Left hindlimb (tissue), 1 donor: ENCODE measurements around the gene ST14.
"Not testable (repeated sequence)": the region's sequence is repeated elsewhere in the genome, so short reads cannot be mapped to it uniquely, and the experiment has no call there.

ENCODE experiments used
- DNase-seq: peaks from one replicate; pipeline ENCODE4 v3.0.0-alpha.2; 2018

Gene ST14

DNA sequence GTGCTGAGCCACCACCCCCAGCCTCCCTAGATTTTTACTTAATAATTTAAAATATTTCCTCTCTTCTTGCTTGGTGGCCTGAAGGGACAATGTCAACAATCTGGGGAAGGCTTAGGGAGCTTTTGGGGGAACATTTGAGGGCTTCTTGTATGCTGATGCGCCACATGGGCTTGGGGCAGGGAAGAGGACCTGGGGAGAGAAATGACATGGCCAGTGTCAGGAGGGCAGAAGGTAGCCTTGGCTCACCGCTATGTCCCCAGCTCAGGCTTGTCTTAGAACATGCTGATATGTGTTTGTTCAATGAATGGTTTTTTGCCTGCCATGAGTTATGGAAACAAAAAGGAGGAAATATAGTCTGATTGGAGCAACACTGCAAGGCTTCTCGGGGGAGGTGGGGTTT lies 51.6 kb downstream of the ST14 start:
- DNase-seq = no peak

DNA sequence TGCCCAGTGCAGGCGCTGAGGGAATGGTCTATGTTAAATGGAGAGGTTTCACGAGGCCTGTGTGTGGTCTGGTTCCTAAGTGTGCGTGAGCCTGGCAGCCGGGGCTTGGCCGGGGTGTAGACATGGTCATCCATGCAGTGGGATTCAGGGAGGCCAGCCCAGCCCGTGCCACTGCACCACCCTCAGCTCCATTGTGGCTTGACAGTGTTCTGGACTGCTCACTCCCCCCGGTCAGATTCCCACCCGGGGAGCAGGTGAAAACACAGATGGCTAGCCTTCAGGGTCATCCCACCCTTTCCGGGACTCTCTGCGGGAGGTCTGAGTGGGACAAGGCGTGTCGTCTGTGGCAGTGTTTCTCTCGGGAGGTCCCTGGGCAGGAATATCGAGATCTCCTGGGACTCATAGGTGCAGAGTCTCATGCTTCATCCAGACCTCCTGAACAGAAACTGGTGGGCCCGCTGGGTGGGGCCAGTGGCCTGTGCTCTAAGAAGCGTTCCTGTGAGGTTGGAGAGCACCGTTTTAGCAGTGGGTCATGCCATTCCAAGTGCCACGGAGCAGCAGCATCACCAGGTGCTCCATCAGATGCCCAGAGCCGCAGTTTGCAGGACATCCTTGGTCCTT lies 52.3 kb downstream of the ST14 start:
- no peak for DNase-seq

DNA sequence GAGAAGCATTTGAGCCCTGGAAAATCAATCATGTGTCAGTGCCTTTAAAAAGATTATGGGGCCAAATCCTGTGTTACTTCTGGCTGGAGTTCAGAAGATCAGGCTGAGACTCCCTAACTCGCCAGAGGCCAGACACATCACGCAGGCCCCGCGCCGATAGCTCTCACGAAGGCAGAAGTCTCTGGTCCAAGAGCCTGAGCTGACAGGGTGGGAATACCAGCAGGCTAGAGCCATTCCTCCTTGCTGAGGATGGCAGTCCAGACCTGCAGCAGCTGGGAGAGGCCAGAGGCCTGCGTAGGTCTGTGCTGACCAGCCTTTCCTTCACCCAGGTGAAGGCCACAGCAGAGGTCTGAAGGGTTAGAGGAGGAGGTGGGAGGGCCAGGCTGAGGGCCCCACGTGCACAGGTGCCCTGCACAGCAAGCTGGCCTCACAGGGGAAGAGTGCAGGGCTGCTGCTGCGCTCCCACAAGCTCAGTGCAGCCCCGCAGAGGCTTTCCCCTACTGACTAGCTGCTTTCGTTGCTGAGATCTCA lies 52.9 kb downstream of the ST14 start:
- DNase-seq = no peak

DNA sequence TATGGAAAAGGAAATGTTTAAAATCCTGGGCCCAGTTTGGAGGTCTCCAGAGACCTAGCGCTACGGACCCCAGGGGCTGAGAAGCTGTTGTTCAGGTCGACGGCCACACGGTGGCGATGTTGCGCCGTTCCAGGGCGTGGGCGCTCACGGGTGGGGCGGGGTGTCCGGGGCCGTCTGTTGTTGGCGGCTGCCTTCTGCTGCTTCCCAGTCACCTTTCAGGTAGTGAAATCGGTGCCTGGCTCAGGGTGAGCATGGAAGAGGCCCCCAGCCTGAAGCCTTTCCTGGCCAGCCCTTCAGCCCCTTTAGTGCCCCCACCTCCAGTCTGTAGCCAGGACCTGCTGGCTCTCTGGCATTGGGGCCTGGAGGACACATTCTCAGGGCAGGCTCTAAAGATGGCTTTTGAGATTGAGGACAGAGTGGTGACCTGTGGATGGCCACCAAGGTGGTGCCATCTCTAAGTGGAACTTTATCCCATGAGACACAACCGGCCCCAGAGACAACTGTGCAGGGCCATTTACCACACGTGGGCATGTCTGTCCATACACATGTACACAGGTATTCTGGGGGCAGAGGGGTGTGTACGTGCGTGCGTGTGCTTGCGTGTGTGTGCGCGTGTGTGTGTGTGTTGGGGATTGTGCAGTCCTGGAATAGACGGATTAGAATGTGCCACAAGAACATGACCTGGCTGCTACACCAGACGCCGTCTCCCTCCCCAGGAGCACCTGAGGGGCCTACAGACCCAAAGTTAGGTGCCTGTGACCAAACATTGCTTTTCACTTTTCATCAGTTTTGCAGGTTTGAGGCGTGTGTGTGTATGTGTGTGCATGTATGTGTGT lies 53.8 kb downstream of the ST14 start:
- peak; percentile 70 for DNase-seq

DNA sequence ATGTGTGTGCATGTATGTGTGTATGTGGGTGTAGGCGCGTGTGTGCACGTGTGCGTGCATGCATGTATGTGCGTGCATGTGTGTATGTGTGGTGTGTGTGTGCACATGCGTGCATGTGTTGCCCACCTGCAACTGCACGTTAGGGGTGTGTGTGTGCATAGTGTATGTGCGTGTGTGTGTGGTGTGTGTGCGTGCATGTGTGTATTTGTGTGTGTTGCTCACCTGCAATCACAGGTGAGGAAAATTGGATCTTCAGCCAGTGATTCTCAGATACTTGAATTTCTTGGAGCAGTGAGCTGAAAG lies 54.3 kb downstream of the ST14 start:
- no peak for DNase-seq

DNA sequence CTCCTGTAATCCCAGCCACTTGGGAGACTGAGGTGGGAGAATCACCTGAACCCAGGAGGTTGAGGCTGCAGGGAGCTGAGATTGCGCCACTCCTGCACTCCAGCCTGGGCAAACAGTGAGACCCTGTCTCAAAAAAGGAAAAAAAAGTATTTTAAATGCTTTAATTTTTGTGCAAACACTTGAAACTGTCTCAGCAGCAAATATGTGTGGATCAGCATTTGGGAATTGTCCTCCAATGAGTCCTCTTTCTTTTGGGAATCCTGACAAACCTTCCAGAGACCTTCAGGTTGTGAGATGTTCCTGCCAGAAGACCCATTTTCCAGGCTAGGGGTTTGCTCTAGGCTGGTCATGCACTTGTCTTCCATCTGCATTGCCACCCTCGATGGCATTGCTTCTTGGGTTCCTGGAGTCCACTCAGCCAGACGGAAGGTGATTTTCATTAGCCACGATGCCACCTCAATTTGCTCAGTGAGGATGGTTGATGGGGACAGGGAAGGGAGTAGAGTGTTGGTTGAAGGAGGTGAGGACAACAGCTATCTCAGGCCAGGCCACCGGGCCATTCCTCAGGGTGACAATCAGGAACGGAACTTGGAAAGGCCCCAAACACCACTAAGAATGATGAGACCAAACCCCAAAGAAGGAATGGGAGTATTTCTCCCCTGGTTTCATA lies 55.4 kb downstream of the ST14 start:
- no peak for DNase-seq

DNA sequence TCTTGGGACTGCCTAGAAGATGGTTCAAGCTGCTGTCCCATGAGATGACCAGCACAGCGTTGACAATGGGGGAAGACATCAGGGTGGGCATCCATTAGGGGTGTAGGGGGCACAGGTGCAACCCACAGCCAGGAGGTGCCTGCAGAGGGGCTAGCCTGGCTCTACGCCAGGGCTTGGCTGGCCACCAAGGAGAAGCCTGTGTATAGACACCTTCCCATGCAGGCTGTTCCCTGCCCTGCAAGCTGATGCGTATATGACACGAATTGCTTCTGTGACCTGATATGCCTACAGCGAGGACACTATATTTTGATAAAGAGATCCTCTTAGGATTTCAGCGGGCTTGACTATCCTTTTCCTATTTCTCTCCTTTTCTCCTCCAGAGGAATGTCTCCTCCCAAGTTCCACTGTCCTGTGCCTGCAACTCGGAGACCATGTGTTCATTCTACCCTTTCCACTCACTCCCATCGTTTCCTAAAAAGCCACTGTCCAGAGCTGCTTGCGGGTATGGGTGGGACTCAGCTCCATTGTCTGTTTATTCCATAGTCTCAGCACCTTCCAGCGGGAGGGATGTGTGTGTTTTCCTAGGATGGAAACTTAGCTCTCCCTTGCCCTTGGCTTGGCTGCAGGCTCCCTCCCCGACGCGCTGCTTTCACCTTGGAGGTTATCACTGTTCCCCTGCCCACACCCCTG lies 56.1 kb downstream of the ST14 start:
- DNase-seq = no peak

DNA sequence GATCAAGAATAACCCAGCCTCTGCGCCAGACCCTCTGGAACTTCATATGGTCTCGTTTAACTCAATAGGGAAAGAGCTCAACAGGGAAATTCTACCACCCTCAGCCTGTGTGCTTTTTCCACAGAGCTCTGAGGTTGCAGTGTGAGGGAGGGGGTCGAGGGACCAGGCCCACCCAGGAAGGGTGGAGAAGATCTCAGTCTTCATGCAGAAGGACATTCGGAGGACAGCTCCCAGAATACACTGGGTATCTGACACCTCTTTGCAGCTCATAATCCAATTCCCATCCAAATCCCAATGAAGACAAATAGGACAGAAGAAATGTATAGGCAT lies 56.6 kb downstream of the ST14 start:
- DNase-seq = no peak

DNA sequence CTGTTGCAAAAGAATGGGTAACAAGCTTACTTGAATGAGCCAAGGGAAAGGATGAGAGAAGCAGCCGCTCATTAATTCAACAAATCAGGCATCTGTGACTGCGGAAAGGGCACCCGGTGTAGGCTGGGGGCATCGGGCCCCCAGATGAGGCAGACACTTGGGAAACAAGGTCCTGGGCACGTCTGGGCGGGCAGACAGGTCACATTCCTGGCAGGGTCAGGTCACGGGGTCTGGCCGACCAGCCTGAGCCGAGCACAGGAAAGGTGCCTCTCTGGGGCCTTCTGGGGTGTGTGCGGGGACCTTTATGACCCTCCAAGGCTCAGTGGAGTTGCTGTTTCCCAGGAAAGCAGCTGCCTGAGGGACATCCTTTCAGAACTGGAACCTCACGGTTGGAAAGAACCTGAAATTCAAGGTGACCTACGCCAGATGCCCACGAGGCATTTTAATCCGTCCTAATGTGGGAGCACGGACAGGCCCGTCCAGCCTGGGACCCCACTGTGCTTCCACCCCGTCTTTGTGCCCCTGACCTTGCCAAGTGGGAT lies 57.1 kb downstream of the ST14 start:
- no peak for DNase-seq

DNA sequence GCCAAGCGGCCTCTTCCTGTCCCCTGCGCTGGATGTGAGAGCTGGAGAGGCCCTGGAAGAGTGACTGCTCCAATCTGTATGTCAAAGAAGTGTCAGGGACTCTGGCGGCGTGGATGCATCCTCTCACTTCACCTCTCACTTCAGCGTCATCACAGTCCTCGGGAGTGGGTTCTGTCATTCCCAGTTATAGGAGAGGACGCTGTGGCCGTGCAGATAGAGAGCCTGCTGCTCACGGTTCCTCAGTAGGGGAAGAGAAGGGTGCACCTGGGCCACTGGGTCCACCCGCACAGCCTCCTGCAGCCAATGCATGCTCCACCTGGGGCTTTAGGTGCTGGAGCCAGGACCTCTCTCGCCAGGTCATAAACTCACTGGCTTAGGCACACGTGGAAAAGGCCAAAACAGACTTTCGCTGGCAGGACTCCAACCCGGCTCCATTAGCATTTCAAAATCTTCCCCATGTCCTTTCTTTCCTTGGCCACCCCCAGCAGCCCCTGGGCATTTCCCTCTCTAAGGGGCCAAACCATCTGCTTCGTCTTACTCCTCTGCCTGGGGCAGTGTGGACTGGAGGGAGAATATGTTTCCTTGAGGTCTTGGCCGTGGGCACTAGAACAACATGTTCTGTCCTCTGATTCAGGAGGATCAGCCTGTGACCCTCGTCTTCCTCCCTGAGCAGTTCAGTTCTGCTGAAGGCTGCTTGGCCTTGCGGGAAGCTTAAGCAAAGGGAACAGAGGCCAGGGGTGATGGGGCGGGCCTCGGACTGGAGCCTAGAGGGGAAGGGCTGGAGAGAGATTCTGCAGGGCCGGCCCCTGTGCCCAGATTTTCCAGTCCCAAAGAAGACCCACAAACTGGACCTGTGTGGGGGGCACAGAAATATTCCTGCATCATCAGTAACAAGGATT lies 57.8 kb downstream of the ST14 start:
- DNase-seq = no peak

DNA sequence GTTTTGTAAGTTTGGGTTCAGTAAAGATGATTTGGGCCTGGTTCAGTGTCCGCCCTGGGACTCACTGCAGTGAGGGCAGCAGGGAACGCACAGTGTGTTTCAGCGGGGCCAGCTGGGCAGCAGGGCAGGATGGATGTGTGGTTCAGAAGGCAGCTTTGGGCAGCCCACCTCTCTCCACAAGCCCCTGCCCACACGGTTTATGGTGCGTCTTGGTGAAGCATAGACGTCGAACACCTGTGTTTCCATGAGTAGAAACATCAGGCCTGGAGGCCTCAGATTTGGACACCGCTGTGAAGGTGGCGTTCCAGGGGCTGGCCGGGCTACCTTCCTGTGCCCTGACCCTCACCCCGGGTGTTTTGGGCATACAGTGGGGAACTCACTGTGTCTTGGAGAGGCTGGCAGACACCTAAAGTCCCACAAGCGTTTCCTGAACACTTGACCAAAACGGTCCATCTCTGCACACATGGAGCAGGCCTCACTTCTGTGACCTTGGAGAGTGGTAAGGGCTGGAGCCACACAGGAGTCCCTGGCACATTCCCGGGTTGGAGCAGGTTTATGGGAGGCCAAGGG lies 59.0 kb downstream of the ST14 start:
- DNase-seq = no peak

DNA sequence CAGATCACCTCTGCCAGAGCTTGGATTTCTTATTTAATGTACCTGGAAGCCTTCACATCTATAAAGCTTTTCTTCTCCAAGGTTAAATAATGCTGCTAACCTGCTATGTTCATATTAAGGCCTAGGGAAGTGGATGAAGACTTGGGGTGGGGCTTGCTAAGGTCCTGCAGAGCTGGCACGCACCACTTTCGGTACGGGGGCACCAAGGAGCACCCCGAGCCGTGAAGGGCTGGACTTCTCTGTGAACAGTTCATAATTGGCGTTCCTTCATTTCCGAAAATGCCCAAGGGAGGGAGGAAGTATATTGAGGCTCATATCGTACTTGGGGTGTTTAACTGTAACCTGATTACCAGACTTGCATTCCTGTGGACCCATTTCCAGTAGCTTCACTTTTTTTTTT lies 59.6 kb downstream of the ST14 start:
- DNase-seq = no peak

DNA sequence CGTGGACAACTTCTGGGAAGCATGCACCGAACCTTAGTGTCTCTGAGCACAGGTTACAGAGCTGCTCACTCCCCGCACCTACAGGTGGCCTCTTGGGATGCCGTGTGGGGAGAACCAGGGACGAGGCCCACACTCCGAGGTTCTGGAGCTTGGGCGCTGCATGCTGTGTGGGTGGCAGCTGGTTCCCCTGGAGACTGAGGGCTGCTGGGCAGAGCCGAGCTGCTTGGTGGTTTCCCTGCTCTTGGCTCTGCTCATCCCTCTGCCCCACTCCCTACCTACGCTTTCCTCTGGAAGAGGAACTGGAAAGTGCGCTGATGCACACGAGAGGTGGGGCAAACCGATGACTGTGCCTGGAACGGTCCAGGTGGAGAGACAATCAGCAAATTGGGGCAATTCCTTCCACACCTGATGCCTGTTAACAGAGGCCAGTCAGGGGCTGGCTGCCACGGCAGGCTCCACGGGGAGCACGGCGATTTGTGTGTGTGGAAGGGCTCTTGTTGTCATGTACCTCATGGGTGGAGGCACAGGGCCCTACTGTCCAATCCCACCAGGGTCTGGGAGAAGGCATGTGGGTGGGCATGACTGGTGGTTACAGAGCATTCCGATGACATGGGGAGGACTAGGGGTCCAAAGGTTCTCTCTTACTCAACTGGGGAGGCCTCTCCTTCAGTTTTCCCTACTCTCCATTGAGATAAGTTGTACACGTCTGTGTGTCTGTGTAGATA lies 60.9 kb downstream of the ST14 start:
- DNase-seq = no peak

DNA sequence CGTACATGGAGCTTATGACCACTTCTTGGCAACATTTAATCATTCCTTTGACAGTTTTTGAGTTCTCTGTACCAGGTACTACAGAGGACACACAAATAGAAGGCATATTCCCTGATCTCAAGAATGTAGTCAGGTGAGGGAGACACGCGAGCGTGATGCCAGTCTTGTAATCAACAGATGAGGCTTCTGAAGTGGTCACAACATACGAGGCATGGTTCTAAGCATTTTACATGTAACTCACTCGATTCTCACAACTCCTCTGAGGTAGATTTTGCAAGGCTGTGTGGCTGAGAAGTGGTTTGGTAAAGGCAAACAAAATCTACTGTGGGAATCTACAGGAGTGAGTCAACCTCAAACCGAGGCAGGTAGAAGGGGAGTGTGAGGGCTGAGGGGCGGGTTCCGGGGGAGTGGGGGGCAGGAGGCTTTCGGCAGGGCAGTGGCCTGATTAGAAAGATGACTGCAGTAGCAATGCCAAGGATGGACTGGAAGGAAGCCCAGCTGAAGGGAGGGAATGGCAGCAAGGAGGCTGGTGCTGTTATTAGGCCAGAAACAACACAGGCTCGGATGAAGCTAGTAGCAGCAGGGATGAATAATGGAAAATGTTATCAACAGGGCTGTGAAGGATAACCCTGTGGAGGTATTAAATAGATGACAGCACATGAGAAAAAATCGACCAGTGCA lies 63.8 kb downstream of the ST14 start:
- no peak for DNase-seq

DNA sequence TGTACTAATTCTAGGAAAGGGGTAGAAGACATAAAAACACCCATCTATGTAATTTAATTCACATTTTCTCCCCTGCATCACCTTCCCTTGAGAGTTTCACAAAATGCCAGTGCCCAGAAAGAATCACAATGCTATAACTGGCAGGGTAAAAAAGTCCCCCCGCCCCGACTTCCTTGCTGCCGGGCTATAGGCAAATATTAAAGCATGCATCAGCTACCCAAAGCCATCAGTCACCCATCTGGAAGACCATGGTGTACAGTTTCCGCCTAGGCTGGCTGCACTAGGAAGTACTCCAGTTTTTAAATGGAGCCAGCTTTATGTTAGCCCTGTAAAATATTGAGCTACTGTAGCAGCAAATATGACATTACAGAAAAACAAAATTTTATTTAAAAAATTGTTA lies 67.8 kb downstream of the ST14 start:
- DNase-seq = no peak

DNA sequence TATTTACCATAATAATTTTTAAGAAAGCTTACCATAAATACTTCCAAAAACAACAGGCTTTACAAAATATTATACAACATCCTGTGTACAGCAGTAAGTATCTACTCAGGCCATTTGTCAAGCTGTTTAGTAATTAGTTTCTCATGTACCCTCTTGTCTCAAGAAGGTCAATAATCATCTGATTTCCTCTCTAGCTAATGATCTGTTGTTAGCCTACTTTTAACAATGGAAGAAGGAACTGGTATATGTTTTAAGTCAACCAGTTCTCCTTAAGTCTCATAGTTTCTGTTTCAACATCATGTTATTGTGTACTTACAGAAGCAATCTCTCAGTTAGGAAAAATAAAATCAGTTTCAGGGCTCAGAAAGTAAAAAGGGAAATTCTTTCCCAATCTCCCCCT lies 73.9 kb downstream of the ST14 start:
- DNase-seq = not testable (repeated sequence)

DNA sequence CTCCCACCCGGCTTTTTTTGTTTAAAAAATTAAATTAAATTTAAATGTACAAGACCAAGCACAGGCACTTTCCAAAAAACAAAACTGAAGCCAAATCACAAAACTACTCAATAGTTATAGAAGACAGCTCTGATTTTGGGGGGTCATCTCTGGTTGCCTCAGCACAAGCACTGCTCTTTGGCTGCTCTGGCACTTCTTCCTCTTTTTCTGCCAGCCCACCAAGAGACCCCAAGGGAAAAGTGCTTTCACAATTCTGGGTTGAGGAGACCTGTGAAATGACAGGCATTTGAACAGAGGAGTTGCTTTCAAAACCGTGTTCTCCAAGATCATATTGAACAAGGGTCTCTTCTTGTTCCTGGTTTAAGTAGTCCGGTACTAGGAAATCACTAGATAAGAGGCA lies 74.3 kb downstream of the ST14 start:
- DNase-seq = not testable (repeated sequence)

DNA sequence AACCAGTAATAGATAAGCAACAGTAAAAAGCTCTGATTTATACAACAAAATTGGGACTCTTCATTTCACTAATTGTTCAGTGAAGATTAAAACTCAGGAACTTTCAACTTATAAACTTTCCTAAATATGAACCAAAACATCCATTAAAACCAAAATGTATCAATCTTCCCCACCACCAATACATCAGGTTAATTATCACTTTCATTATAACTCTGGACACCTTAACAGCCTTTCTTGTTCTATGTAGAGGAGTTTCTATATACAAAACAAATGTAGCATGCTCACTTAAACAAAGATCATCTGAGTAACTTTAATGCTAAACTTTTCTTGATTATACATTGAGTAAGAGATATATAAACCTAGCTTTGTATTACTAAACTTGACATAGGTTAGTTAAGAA lies 74.7 kb downstream of the ST14 start:
- no peak for DNase-seq

DNA sequence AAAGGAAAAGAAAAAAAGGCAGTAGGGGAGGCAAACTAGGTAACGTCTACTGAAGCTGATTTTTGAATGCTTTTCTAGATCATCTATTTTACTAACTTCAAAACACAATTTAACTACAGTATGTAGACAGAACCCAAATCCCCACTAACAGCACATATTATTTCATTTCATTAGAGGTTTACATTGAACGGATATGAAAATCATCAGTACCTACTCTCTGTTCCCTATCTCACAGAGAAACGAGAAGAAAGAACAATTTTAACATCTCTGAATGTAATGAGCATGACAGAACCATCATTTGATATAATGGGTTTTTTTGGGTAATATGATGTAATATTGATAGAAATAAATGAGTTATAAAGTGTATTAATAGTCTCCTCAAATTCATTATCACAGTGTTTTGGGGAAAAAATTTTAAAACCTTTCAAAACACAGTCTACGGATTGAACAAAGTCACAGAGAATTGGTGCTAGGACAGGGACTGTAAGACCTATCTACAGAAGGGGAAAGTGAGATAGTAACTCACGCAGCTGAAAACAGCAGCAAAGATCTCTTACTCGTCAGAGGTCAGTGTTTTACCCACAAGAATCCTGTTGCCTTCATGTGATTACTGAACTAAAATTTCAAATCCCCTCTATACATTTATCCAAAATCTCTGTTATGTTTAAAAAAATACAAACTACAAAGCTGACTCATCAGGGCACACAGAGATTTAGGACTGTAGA lies 77.9 kb downstream of the ST14 start:
- no peak for DNase-seq

DNA sequence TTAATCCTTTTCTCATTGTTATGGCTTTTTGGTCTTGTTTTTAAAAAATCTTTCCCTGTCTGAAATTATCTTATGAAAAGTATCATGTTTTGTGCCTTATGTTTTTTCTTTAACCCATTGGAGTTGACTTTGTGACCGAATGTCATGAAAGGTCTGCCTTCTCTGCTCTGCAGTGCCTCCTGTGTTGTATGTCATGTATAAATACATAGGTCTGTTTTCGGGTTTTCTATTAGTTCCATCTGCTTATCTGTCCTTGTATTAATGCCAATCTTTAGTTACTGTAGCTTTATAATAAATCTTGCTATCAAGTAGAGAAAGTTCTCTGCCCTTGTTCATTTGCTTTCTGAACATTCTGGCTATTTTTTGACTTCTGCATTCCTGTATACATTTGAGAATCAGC lies 82.1 kb downstream of the ST14 start:
- no peak for DNase-seq
